OCI-LY1 (cell line): Measurements from ENCODE around the gene GRIPAP1.
A peak's percentile ranks its signal among the peaks of the same experiment; 100 is the strongest.

Source experiments
- EZH2 ChIP-seq: fragments of 200-600 bp; sonication (generic), shearing (Covaris generic); IDR thresholded peaks from 2 replicates; pipeline ENCODE4 v1.8.0; 2017; ENCODE audit warnings: borderline replicate concordance, mixed run types, mild to moderate bottlenecking, antibody characterized with exemption, low read length, moderate library complexity, mixed read lengths
- TF ChIP-seq, protein P1 (sequence below): fragments of 200-600 bp; sonication (generic), shearing (Covaris generic); IDR thresholded peaks from 2 replicates; pipeline ENCODE4 v1.5.1; 2017; ENCODE audit warnings: mild to moderate bottlenecking, antibody characterized with exemption, low read length, moderate library complexity, mixed read lengths

- TF ChIP-seq, protein P1, sequence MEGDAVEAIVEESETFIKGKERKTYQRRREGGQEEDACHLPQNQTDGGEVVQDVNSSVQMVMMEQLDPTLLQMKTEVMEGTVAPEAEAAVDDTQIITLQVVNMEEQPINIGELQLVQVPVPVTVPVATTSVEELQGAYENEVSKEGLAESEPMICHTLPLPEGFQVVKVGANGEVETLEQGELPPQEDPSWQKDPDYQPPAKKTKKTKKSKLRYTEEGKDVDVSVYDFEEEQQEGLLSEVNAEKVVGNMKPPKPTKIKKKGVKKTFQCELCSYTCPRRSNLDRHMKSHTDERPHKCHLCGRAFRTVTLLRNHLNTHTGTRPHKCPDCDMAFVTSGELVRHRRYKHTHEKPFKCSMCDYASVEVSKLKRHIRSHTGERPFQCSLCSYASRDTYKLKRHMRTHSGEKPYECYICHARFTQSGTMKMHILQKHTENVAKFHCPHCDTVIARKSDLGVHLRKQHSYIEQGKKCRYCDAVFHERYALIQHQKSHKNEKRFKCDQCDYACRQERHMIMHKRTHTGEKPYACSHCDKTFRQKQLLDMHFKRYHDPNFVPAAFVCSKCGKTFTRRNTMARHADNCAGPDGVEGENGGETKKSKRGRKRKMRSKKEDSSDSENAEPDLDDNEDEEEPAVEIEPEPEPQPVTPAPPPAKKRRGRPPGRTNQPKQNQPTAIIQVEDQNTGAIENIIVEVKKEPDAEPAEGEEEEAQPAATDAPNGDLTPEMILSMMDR = peak; percentile 58; the same call in 1 of the 2 replicates
- TF ChIP-seq EZH2 = no peak
Measured at GRCh38 chrX:48972220-48973164, 29.6 kb downstream of the GRIPAP1 start.
